ENCODE measurements around the gene EPS8. TPM values are rescaled to one million over a fixed set of nuclear protein-coding genes. Genes with fewer than 3 reads are reported as not detected.

Gene EPS8
- total RNA-seq, 1 donor from 2014 or later, result 0.89 TPM

GRCh38 chr12:15644700-15645099 is 144.5 kb downstream of the EPS8 start:
- ChIA-PET POLR2A (no interaction called here), CTCF (no interaction called here)
- Mint-ChIP-seq H3K27me3 (peaks cover 1% of the 10 kb centered on the region), H3K36me3 (ENCODE audit: low read depth) (no peaks in the 10 kb centered on the region), H3K9me3 (no peaks in the 10 kb centered on the region), H3K4me3 (no peak overlapping the region), H3K27ac (no peak overlapping the region), H3K4me1 (no peaks in the 10 kb centered on the region)
- no peak for ATAC-seq (ENCODE audit: low read depth)
- DNase-seq, result no peak
- intact Hi-C loops (cut with micrococcal nuclease), result no loop called here
- no peak for TF ChIP-seq CTCF (IDR thresholded peaks at IDR 0.05)

- ATAC-seq (ENCODE audit: low read depth) (no peak), DNase-seq (no peak)
- intact Hi-C loops (cut with micrococcal nuclease), result no loop called here
- no peaks in the 10 kb centered on the region for H3K9me3 Mint-ChIP-seq
- H3K27ac Mint-ChIP-seq, result no peak overlapping the region
- TF ChIP-seq CTCF (IDR thresholded peaks at IDR 0.05), result no peak
- peaks cover 1% of the 10 kb centered on the region for H3K27me3 Mint-ChIP-seq
- H3K4me1 Mint-ChIP-seq, result no peaks in the 10 kb centered on the region
- H3K4me3 Mint-ChIP-seq, result no peak overlapping the region
- no peaks in the 10 kb centered on the region for H3K36me3 Mint-ChIP-seq (ENCODE audit: low read depth)
- ChIA-PET CTCF (no interaction called here), POLR2A (no interaction called here)
These were observed 151.0 kb downstream of the EPS8 start for GRCh38 chr12:15638231-15638630.

GRCh38 chr12:15636060-15636890 is 152.9 kb downstream of the EPS8 start:
- DNase-seq, result no peak
- H3K9me3 Mint-ChIP-seq, result no peaks in the 10 kb centered on the region
- H3K27ac Mint-ChIP-seq, result no peak overlapping the region
- intact Hi-C loops (cut with micrococcal nuclease), result no loop called here
- H3K4me3 Mint-ChIP-seq, result no peak overlapping the region
- H3K36me3 Mint-ChIP-seq (ENCODE audit: low read depth), result no peaks in the 10 kb centered on the region
- ChIA-PET CTCF (no interaction called here), POLR2A (no interaction called here)
- no peak for ATAC-seq (ENCODE audit: low read depth)
- peaks cover 6% of the 10 kb centered on the region for H3K27me3 Mint-ChIP-seq
- H3K4me1 Mint-ChIP-seq, result no peaks in the 10 kb centered on the region
- no peak for TF ChIP-seq CTCF (IDR thresholded peaks at IDR 0.05)

- DNase-seq, result no peak
- Mint-ChIP-seq H3K4me1 (no peaks in the 10 kb centered on the region), H3K36me3 (ENCODE audit: low read depth) (no peaks in the 10 kb centered on the region), H3K27me3 (peaks cover 5% of the 10 kb centered on the region), H3K9me3 (no peaks in the 10 kb centered on the region), H3K27ac (no peak overlapping the region), H3K4me3 (no peak overlapping the region)
- ChIA-PET CTCF (no interaction called here), POLR2A (no interaction called here)
- intact Hi-C loops (cut with micrococcal nuclease), result no loop called here
- ATAC-seq (ENCODE audit: low read depth), result no peak
- no peak for TF ChIP-seq CTCF (IDR thresholded peaks at IDR 0.05)
These were observed 155.0 kb downstream of the EPS8 start for GRCh38 chr12:15634010-15634683.

- H3K4me1 Mint-ChIP-seq, result no peaks in the 10 kb centered on the region
- H3K27ac Mint-ChIP-seq, result no peak overlapping the region
- no peaks in the 10 kb centered on the region for H3K9me3 Mint-ChIP-seq
- no peak for TF ChIP-seq CTCF (IDR thresholded peaks at IDR 0.05)
- H3K27me3 Mint-ChIP-seq, result peaks cover 5% of the 10 kb centered on the region
- ChIA-PET CTCF (no interaction called here), POLR2A (no interaction called here)
- DNase-seq (no peak), ATAC-seq (ENCODE audit: low read depth) (no peak)
- intact Hi-C loops (cut with micrococcal nuclease), result no loop called here
- H3K4me3 Mint-ChIP-seq, result no peak overlapping the region
- H3K36me3 Mint-ChIP-seq (ENCODE audit: low read depth), result no peaks in the 10 kb centered on the region
These were observed 156.0 kb downstream of the EPS8 start for GRCh38 chr12:15633201-15633600.

Measured in activated B cell treated with CpG ODN at 0.5 μM for 24 hours (primary cell).